ENCODE measurements around the gene HESX1. TPM values are rescaled to one million over a fixed set of nuclear protein-coding genes. Genes with fewer than 3 reads are reported as not detected.

HESX1 gene
- total RNA-seq, 5 donors from 2014 or later (not counting 1 experiment from before 2014, with no cell fraction given): 0.49 TPM; not detected in 4

DNA sequence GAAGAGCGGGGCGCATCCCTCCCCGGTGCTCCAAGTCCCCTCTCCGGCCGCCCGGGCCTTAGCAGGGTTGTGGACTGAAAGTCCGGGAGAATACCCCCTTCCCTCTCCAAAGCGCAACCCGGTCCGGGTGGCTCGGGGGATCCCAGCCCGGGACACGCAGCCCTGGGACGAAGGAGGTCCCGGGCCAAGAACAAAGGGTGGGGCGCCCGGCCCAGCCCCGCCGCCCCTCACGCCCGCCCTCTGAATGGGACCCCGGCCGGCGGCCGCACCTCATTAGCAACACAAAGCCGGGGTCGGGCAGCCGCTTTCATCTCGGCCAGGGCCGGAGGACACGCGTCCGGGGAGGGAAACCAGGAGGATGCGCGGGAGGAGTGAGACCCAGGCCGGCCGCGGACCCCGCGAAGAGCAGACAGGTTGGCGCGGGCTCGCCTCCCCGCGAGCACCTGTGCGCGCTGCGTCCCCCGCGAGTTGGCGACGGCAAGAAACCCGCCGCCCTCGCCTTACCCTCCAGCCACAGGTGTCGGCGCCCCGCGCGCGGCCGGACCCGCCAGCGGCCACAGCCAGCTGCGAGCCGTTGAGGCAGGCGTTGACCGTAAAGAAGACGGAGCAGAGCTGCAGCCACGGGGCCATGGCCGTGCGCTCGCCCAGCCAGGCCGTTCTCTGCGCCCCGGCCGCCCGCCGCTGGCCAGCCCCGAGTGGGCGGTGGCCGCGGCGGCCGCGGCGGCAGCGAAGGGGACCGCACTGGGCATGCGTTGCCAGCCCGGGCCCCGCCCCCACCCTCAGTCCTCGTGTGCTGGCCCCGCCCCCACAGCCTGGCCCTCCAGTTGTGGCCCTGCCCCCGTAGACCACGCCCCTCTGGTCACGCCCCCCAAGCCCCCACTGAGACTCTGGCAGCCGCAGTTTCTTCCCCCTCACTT, 34.9 kb downstream of the HESX1 start, which contains the start of gene IL17RD:
TSS of gene IL17RD (minus strand) at position 697 of the 917 bp plus-strand sequence. CDS start at position 630, 67 bp downstream.
- CTCF ChIA-PET: interaction anchor here in 1 of 2 donors (0.6 kb wide), 1 partner anchor 10 kb away, joined by 3 read pairs; no protein-coding TSS in a partner anchor
- Mint-ChIP-seq H3K27ac (peak within 1 kb of the TSS in 1 of 2 donors; percentile 46), H3K36me3 (no peaks in the 10 kb centered on the region)

DNA sequence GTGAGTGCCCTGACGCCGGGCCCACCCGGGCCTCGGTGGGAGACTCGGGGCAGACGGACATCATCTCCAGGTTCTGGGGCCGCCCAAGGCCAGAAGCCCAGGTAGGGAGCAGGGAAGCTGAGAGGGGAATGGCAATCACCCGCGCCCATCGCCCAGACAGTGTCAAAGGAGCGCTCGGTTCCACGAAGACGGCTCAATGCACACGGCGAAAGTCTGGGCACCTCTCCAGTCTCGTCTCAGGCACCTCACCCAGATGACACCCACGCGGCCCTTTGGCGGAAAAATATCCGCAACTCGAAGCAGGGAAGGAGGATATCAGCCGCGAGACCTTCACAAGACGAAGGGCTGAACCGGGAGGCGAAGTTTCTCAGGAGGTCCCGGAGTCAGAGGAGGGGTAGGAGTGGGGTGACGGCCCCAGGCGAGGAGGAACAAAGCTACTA, 35.5 kb downstream of the HESX1 start:
- peaks cover 10 to 25% (median 12%) of the 10 kb centered on the region in 3 donors for H3K4me1 Mint-ChIP-seq
- ATAC-seq (replicated peaks in 1 of 4) (peak in 1 of 4 experiments; percentile 18), DNase-seq (peak in 3 of 35 experiments; percentile 1 to 16 (median 3))
- Histone ChIP-seq H3K9me3 (no peaks in the 10 kb centered on the region), H3K27ac (ENCODE audit: low read length) (no peak overlapping the region), H3K4me1 (ENCODE audit: control insufficient read depth in 1 of 2, extremely low read depth in 1 of 2, insufficient read depth in 2 of 2, low read length in 2 of 2) (peaks cover 4 to 17% of the 10 kb centered on the region in 2 experiments), H3K4me3 (ENCODE audit: control insufficient read depth in 1 of 2, extremely low read depth in 1 of 2, low read length in 1 of 2) (peak overlapping the region; percentile 28 to 49), H3K36me3 (ENCODE audit: control insufficient read depth in 2 of 2, extremely low read depth in 1 of 2, insufficient read depth in 1 of 2, low read length in 1 of 2) (no peaks in the 10 kb centered on the region), H3K27me3 (replicated peaks in 1 of 2; ENCODE audit: control insufficient read depth in 2 of 2, extremely low read depth in 1 of 2, insufficient read depth in 2 of 2, low read length in 1 of 2) (peaks cover 20 to 60% of the 10 kb centered on the region in 2 experiments)
- WGBS (ENCODE audit: insufficient coverage): 4% methylated on average over 27 of the region's 30 CpGs
- ChIA-PET POLR2A (no interaction called here), CTCF (interaction anchor here in 1 of 2 donors (0.6 kb wide), 1 partner anchor 1254 kb away, joined by 3 read pairs; no protein-coding TSS in a partner anchor)
- H3K4me3 Mint-ChIP-seq: peak overlapping the region; percentile 77 to 86 (median 83)
- H3K9me3 Mint-ChIP-seq: no peaks in the 10 kb centered on the region
- H3K27me3 Mint-ChIP-seq: peaks cover 63 to 66% of the 10 kb centered on the region in 2 donors
- H3K36me3 Mint-ChIP-seq: no peaks in the 10 kb centered on the region
- peak overlapping the region in 1 of 2 donors; percentile 46 for H3K27ac Mint-ChIP-seq

More for the DNA sequence above, 34.9 kb downstream of the HESX1 start, which contains the start of gene IL17RD:
- Histone ChIP-seq H3K36me3 (ENCODE audit: control insufficient read depth in 2 of 2, extremely low read depth in 1 of 2, insufficient read depth in 1 of 2, low read length in 1 of 2) (no peaks in the 10 kb centered on the region), H3K4me3 (ENCODE audit: control insufficient read depth in 1 of 2, extremely low read depth in 1 of 2, low read length in 1 of 2) (peak within 1 kb of the TSS; percentile 28 to 49), H3K27me3 (replicated peaks in 1 of 2; ENCODE audit: control insufficient read depth in 2 of 2, extremely low read depth in 1 of 2, insufficient read depth in 2 of 2, low read length in 1 of 2) (peaks cover 20 to 59% of the 10 kb centered on the region in 2 experiments), H3K4me1 (ENCODE audit: control insufficient read depth in 1 of 2, extremely low read depth in 1 of 2, insufficient read depth in 2 of 2, low read length in 2 of 2) (peaks cover 4 to 15% of the 10 kb centered on the region in 2 experiments), H3K27ac (ENCODE audit: low read length) (no peak within 1 kb of the TSS), H3K9me3 (no peaks in the 10 kb centered on the region)
- Mint-ChIP-seq H3K9me3 (no peaks in the 10 kb centered on the region), H3K27me3 (peaks cover 63 to 68% of the 10 kb centered on the region in 2 donors), H3K4me3 (peak within 1 kb of the TSS; percentile 77 to 86 (median 83)), H3K4me1 (peaks cover 7 to 22% (median 8%) of the 10 kb centered on the region in 3 donors)
- ATAC-seq (replicated peaks in 1 of 4) (peak; percentile 52 to 71 (median 59)), DNase-seq (peak in 14 of 35 experiments; percentile 11 to 62 (median 22))
- WGBS (ENCODE audit: insufficient coverage): under 1% methylated on average over 85 of the region's 98 CpGs
- POLR2A ChIA-PET: no interaction called here

DNA sequence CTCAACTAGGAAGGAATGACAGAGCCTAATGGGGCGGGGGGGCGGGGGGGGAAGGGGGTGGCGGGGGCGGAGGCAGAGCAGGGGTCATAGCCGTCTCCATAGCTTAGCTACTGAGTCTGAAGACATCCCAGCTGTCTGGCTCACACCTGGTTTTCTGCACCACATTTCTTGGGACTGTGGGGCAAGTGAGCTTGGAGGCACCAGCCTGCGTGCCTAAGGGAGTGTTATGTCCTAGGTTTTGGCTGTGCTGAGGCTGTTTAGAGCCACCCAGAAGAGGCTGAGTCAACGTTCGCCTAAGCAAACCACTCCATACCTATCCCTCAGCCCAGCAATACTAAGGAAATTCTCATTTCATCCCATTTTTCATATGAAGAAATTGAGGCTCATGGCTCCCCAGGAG, 36.0 kb downstream of the HESX1 start:
- Histone ChIP-seq H3K4me1 (ENCODE audit: control insufficient read depth in 1 of 2, extremely low read depth in 1 of 2, insufficient read depth in 2 of 2, low read length in 2 of 2) (peaks cover 4 to 19% of the 10 kb centered on the region in 2 experiments), H3K9me3 (no peaks in the 10 kb centered on the region), H3K36me3 (ENCODE audit: control insufficient read depth in 2 of 2, extremely low read depth in 1 of 2, insufficient read depth in 1 of 2, low read length in 1 of 2) (no peaks in the 10 kb centered on the region), H3K4me3 (ENCODE audit: control insufficient read depth in 1 of 2, extremely low read depth in 1 of 2, low read length in 1 of 2) (peak overlapping the region in 1 of 2 donors; percentile 49), H3K27me3 (replicated peaks in 1 of 2; ENCODE audit: control insufficient read depth in 2 of 2, extremely low read depth in 1 of 2, insufficient read depth in 2 of 2, low read length in 1 of 2) (peaks cover 17 to 55% of the 10 kb centered on the region in 2 experiments), H3K27ac (ENCODE audit: low read length) (no peak overlapping the region)
- Mint-ChIP-seq H3K9me3 (no peaks in the 10 kb centered on the region), H3K27ac (no peak overlapping the region), H3K4me3 (peak overlapping the region; percentile 77 to 86 (median 83)), H3K36me3 (no peaks in the 10 kb centered on the region), H3K4me1 (peaks cover 15 to 29% (median 17%) of the 10 kb centered on the region in 3 donors), H3K27me3 (peaks cover 60 to 64% of the 10 kb centered on the region in 2 donors)
- DNase-seq (no peak), ATAC-seq (replicated peaks in 1 of 4) (no peak)
- ChIA-PET POLR2A (no interaction called here), CTCF (interaction anchor here in 1 of 2 donors (0.6 kb wide), 1 partner anchor 1254 kb away, joined by 3 read pairs; no protein-coding TSS in a partner anchor)
- WGBS (ENCODE audit: insufficient coverage): 19% methylated on average over 2 of the region's 8 CpGs

DNA sequence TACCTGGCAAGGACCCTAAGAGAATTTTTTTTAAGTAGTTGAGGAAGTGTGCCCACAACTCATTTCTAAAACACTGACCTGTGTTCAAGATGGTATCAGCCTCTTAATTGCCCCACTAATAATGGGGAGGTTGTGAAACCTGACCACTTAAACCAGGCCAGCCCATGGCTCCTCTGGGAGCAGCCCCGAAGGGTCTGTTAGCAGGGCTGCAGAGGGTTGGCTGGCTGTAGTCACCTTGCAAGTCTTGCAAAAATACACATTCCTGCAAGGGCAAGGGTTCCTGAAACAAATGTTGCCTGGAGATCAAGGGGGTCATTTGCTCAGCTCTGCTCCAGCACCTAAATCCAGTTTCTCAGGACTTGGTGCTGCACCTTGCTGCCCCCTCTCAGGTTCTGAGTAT, 37.9 kb downstream of the HESX1 start:
- Mint-ChIP-seq H3K4me3 (no peak overlapping the region), H3K27me3 (peaks cover 45 to 52% of the 10 kb centered on the region in 2 donors), H3K4me1 (peaks cover 19 to 33% (median 19%) of the 10 kb centered on the region in 3 donors), H3K36me3 (no peaks in the 10 kb centered on the region), H3K27ac (no peak overlapping the region), H3K9me3 (no peaks in the 10 kb centered on the region)
- ATAC-seq (replicated peaks in 1 of 4): no peak
- Histone ChIP-seq H3K4me1 (ENCODE audit: control insufficient read depth in 1 of 2, extremely low read depth in 1 of 2, insufficient read depth in 2 of 2, low read length in 2 of 2) (peaks cover 4 to 19% of the 10 kb centered on the region in 2 experiments), H3K4me3 (ENCODE audit: control insufficient read depth in 1 of 2, extremely low read depth in 1 of 2, low read length in 1 of 2) (no peak overlapping the region), H3K36me3 (ENCODE audit: control insufficient read depth in 2 of 2, extremely low read depth in 1 of 2, insufficient read depth in 1 of 2, low read length in 1 of 2) (no peaks in the 10 kb centered on the region), H3K27ac (ENCODE audit: low read length) (no peak overlapping the region), H3K27me3 (replicated peaks in 1 of 2; ENCODE audit: control insufficient read depth in 2 of 2, extremely low read depth in 1 of 2, insufficient read depth in 2 of 2, low read length in 1 of 2) (peaks cover 22 to 46% of the 10 kb centered on the region in 2 experiments), H3K9me3 (no peaks in the 10 kb centered on the region)
- ChIA-PET POLR2A (no interaction called here), CTCF (no interaction called here)
- 71% methylated on average over 1 of the region's 1 CpG for WGBS (ENCODE audit: insufficient coverage)
- DNase-seq: no peak

DNA sequence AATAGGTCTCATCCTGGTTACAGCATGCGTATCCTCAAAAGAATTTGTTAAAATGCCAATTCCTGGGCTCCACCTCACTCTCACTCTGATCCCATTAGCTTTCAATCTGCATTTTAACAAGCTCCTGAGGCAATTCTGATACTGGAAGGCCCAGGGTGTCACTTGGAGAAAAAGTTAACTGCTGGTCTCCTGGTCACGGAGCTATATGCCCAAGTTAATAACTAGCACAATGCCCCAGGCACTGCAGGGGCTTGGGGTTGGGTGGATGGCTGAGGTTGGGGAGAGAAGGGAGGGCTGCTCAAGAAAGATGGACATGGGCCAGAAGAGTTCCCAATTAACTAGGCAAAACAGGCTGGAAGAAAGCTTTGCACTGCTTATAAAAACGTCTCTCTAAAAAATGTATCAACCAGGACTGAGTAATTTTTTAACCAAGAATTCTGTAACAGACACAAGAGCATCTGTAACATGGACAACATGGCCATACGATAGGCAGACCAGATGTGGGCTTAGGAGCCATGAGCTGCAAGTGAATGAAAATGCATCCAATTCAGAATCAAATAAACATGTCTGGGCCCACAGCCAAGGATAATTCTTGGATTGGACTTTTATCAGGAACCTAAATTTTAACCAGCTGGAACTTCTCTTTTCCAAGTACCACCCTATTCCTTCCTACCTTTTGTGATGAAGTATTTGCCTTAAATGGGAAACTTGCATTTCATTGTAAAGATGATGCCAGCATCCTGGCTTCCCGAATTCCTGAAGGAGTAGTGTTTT, 38.8 kb downstream of the HESX1 start:
- Mint-ChIP-seq H3K4me3 (no peak overlapping the region), H3K27me3 (peaks cover 42 to 49% of the 10 kb centered on the region in 2 donors), H3K36me3 (no peaks in the 10 kb centered on the region), H3K9me3 (no peaks in the 10 kb centered on the region), H3K27ac (no peak overlapping the region), H3K4me1 (peaks cover 19 to 33% (median 19%) of the 10 kb centered on the region in 3 donors)
- Histone ChIP-seq H3K4me1 (ENCODE audit: control insufficient read depth in 1 of 2, extremely low read depth in 1 of 2, insufficient read depth in 2 of 2, low read length in 2 of 2) (peaks cover 4 to 19% of the 10 kb centered on the region in 2 experiments), H3K4me3 (ENCODE audit: control insufficient read depth in 1 of 2, extremely low read depth in 1 of 2, low read length in 1 of 2) (no peak overlapping the region), H3K27me3 (replicated peaks in 1 of 2; ENCODE audit: control insufficient read depth in 2 of 2, extremely low read depth in 1 of 2, insufficient read depth in 2 of 2, low read length in 1 of 2) (peaks cover 20 to 41% of the 10 kb centered on the region in 2 experiments), H3K36me3 (ENCODE audit: control insufficient read depth in 2 of 2, extremely low read depth in 1 of 2, insufficient read depth in 1 of 2, low read length in 1 of 2) (no peaks in the 10 kb centered on the region), H3K27ac (ENCODE audit: low read length) (no peak overlapping the region), H3K9me3 (no peaks in the 10 kb centered on the region)
- ChIA-PET POLR2A (no interaction called here), CTCF (no interaction called here)
- 75% methylated on average over 1 of the region's 5 CpGs for WGBS (ENCODE audit: insufficient coverage)
- DNase-seq: no peak
- ATAC-seq (replicated peaks in 1 of 4): no peak
